Medulla oblongata (tissue), 1 donor: ENCODE results near the gene VWA7.
A peak's percentile ranks its signal among the peaks of the same experiment; 100 is the strongest.

Experiments used
- DNase-seq: peaks from one replicate; pipeline ENCODE4 v3.0.0-alpha.2; 2015; ENCODE audit errors: extremely low spot score

The VWA7 gene

GRCh38 chr6:31778999-31779885 lies 2.1 kb upstream of the VWA7 start:
- DNase-seq, result no peak

DNA sequence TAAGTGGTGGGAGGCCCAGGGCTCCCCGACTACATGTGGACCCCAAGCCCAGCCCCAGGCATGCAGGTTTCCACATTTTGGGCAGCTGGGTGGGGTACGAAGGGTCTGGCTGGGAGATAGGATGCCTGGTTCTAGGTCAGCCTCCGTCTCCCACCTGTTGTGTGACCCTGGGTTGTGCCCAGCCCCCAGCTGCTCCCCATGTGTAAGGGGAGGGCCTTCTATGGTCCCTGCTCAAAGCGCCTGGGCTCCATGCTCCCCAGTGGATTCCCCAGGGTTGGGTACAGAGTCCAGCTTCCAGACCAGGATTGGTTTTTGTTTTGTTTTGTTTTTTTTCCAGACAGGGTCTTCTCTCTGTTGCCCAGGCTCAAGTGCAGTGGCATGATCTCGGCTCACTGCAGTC lies 1.1 kb upstream of the VWA7 start:
- DNase-seq, result no peak

GRCh38 chr6:31777667-31778050 lies 531 bp upstream of the VWA7 start:
- no peak for DNase-seq

DNA sequence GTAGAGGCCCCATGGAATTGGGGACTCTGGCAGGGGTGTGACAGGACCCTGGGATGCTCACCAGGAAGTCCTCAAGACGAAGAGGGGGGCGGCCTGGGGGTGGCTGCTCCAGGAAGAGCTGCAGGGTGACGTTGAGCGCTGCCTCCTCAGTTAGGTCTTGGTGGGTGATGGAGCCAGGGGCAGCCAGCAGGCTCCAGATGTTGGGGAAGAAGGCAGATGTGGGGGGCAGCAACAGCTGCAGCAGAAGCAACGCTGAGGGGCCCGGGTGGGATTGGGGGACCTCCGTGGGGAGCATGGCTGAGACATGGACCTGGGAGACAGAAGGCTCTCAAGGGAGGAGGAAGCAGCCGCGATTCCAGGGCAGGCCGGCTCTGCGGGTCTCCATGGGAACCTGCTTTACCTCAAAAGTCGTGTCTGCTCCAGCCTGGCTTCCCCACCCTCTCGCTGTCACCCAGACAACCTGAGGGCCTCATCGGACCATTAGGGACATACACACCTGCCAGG lies 591 bp downstream of the VWA7 start:
- no peak for DNase-seq

DNA sequence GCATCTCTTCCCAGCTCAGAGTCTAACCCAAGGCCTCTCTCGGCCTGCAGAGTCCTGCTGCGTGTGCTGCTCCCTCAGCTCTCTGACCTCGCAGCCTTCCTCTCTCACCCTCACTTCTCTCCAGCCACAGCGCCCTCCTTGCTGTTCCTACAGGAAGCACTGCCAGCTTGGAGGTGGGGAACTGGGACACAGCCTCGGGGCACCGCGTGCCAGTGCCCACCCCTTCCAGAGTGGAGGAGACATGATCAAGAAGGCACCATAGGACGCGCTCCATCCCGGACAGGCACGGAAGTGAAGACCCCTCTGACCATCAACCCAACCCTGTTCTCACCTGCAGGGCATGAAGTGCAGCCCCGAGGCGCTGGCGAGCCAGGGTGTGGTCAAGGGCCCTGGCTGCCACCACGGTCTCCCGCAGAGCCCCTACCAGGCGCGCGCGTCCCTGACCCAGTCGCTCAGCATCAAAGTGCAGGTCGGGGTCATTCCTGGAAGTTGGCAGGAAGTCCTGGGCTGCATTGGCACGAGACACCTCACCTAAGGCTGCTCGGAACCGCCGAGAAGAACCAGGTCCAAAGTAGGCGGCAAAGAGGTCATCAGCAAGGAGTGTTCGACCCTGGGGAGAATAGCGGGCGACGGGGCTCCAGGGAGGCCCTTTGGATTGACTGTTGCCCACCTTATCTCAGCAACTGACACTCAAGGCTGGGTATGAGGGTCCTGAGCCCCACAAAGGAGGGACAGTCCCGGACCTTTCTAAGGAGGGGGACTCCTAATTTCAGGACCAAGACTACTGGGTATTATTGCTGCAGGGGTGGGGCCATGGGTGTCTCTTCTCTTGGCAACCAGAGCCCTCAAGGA lies 1.3 kb downstream of the VWA7 start:
- DNase-seq, result no peak

- DNase-seq, result no peak
Measured at GRCh38 chr6:31775184-31775583, 1.9 kb downstream of the VWA7 start.

GRCh38 chr6:31771992-31772358 lies 5.2 kb downstream of the VWA7 start:
- no peak for DNase-seq

DNA sequence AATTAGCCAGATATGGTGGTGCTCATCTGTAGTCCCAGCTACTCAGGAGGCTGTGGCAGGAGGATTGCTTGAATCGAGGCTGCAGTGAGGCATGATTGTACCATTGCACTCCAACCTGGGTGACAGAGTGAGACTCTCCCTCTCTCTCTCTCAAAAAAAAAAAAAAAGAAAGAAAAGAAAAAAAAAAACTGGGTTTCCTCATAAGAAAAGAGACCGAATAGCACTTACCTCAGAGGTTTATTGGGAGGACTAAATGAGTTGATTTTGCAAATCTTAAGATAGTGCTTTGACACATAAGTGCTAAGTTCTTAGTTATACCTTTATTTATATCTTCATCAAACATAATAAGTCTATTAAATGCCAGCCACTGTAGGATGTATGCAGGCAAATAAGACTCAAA lies 6.3 kb downstream of the VWA7 start:
- DNase-seq, result no peak

- peak; percentile 40 for DNase-seq
Measured at GRCh38 chr6:31769684-31770371, 7.3 kb downstream of the VWA7 start.

GRCh38 chr6:31768363-31769257 lies 8.5 kb downstream of the VWA7 start:
- peak; percentile 59 for DNase-seq

- DNase-seq, result no peak
Measured at GRCh38 chr6:31767096-31767645, 10.0 kb downstream of the VWA7 start.

- DNase-seq, result no peak
Measured at GRCh38 chr6:31765910-31766794, 11.0 kb downstream of the VWA7 start.

- no peak for DNase-seq
Measured at GRCh38 chr6:31765559-31765909, 11.6 kb downstream of the VWA7 start.

DNA sequence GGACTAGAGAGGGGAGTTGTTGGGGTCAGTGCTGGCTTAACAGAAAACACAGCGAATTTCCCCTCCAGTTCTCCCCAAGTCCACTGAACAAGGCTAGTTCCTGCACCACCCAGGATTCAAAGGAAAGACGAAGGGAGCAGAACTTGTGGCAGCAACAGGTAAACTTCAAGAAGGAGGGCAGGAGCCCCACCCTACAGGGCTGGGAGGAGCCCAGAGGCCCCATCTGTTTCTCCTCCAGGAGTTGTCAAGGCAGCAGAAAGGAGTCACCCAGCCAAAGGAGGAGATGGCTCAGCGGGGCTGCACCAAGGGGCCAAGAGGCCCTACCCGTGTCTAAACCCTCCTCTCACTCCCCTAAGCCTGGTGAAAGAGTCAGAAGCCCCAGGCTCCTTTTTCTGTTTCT lies 12.9 kb downstream of the VWA7 start:
- DNase-seq, result no peak

DNA sequence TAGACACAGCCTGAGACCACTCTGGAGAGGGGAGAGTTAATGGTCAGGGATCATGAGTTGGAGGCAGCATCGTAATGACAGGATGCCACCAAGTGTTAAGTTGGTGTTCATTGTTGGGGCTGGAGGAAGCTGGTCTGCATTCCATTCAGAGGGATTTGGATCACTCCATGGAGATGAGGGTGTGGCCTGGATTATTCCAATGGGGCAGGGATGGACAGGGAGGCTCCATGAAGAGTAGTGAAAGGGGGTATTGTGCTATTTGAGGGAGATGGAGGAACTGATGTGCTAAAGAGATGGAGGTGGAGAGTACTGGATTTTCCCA lies 13.5 kb downstream of the VWA7 start:
- DNase-seq, result peak; percentile 68

DNA sequence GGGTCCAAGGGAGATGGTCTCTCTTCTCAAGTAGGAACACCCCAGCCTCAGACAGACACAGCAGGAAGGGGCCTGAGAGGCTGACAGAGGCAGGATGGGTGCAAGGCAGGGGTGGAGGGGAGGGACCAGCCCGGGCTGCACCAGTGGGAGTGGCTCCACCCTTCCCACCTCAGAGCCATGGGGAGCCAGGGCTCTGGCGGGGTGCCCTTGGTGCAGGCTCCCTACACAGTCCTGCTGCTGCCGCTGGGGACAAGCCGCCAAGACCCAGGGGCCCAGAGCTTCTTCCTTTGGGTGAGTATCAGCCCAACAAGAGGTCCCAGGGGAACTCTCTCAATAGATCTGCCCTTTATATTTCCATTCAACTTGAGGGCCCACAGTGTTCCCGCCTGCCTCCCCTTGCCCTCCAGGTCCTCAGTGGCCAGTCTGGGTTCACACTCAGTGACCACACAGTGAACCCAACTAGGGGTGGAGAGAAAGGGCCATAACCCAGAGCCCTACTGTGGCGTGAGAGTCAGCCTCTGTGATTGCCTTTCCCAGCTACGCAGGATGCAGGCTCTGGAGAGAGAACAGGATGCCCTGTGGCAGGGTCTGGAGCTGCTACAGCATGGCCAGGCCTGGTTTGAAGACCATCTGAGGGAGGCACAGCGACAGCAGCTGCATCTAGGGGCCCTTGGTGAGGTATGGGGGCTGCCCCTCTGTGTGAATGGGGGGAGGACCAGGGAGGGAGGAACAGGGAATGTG lies 14.1 kb downstream of the VWA7 start:
- DNase-seq, result no peak

DNA sequence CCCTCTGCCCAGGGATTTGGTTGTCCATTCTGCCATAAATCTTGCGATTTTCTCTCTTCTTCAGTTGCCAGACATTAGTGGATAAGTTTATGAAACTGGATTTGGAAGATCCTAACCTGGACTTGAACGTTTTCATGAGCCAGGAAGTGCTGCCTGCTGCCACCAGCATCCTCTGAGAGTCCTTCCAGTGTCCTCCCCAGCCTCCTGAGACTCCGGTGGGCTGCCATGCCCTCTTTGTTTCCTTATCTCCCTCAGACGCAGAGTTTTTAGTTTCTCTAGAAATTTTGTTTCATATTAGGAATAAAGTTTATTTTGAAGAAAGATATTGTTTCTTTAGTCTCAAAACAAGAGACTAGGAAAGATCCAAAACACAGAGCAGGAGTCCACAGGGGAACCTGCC lies 14.8 kb downstream of the VWA7 start, which contains the start of gene SAPCD1:
SAPCD1 (plus strand) TSS at position 301 of the 400 bp plus-strand sequence. CDS start 399 bp downstream, outside the sequence.
- no peak for DNase-seq

DNA sequence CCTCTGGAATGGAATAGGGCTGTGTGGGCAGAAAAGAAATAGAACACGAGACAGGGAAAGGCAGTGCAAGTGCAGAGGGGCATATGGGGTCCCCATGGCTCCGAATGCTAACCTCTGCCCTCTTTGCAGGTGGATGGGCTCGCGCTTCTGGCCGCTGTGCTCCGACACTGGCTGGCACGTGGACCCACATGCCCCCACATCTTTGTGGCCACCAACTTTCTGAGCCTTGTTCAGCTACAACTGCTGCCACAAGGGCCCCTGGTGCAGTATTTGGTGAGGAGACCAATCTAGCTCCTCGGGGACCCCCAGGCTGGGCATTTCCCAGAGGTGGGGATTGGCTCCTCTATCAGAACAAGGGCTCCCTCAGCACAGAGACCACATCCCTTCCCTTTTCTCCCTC lies 15.8 kb downstream of the VWA7 start:
- DNase-seq, result no peak

DNA sequence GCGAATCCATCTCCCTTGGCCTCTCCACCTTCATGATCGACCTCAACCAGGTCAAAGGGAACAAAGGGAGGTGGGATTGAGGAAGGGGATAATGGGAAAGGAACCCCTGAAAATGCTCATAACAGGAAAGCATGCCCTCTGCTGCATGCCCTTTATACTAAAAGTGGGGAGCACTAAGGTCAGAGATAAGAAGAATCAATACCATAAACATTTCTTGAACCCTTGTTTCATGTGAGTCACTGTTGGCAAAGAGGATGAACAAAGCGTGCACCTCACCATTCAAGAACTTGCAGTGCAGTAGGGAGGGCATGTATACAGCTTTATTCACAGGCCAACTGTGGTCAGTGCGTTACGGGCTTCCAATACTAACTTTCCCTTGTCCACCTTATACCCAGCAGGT lies 16.3 kb downstream of the VWA7 start:
- no peak for DNase-seq
